MCF 10A (cell line): Measurements from ENCODE around the gene SURF1. TPM values are rescaled to one million over a fixed set of nuclear protein-coding genes. Genes with fewer than 3 reads are reported as not detected.

Experiments
- BruUV-seq: library from RNA; stranded (reverse); fragments of 400-500 nt; replicated peaks from 2 replicates; lab custom pipeline; 2021; lab: Mats Ljungman, UMichigan
- CTCF ChIA-PET: fragments of 300-600 bp; sonication (Branson Sonifier 250); formaldehyde crosslinking; extraction: SDS; loops from one replicate; lab custom pipeline; 2021; ENCODE audit warnings: antibody characterized with exemption, inconsistent platforms; lab: Yijun Ruan, JAX
- POLR2A ChIA-PET: fragments of 300-600, 350-650 bp; sonication (Branson Sonifier 250); formaldehyde crosslinking; extraction: SDS; loops from one replicate; lab custom pipeline; 2020; ENCODE audit warnings: antibody characterized with exemption, inconsistent platforms; lab: Yijun Ruan, JAX
- DNase-seq: peaks from one replicate; pipeline ENCODE4 v3.0.0-alpha.2; 2018; ENCODE audit not compliant: unreplicated experiment
- H3K27ac Mint-ChIP-seq: one replicate; pipeline ENCODE4 v1.8.0; 2022; ENCODE audit warnings: mild to moderate bottlenecking, low read depth, mixed read lengths; ENCODE audit not compliant: unreplicated experiment
- H3K27me3 Mint-ChIP-seq: one replicate; pipeline ENCODE4 v1.8.0; 2022; ENCODE audit warnings: mixed read lengths; ENCODE audit not compliant: insufficient read depth, unreplicated experiment
- H3K36me3 Mint-ChIP-seq: one replicate; pipeline ENCODE4 v1.8.0; 2022; ENCODE audit warnings: mild to moderate bottlenecking, moderate library complexity, mixed read lengths; ENCODE audit not compliant: insufficient read depth, unreplicated experiment
- H3K4me1 Mint-ChIP-seq: one replicate; pipeline ENCODE4 v1.8.0; 2022; ENCODE audit warnings: mixed read lengths; ENCODE audit not compliant: insufficient read depth, unreplicated experiment
- H3K4me3 Mint-ChIP-seq: one replicate; pipeline ENCODE4 v1.8.0; 2022; ENCODE audit warnings: mild to moderate bottlenecking, moderate library complexity, mixed read lengths; ENCODE audit not compliant: unreplicated experiment
- H3K9me3 Mint-ChIP-seq: one replicate; pipeline ENCODE4 v1.8.0; 2022; ENCODE audit warnings: mixed read lengths; ENCODE audit not compliant: unreplicated experiment
- CTCF ChIP-seq: fragments of 200-600 bp; IDR thresholded peaks from one replicate; pipeline ENCODE4 v1.8.0; 2022; ENCODE audit warnings: antibody characterized with exemption, mild to moderate bottlenecking; ENCODE audit not compliant: unreplicated experiment
- intact Hi-C: fragments of 100-400 bp; cut with micrococcal nuclease; formaldehyde crosslinking; loops from 2 replicates; pipeline ENCODE4 v1.14.1; 2022
- total RNA-seq: library from RNA; stranded (reverse); gene quantifications from 2 replicates; pipeline ENCODE4 v1.2.3, GENCODE V29; 2022

The SURF1 gene
- total RNA-seq, 1 experiment from 2014 or later, result 31.2 TPM

GRCh38 chr9:133346021-133346785 is 10.1 kb downstream of the SURF1 start:
- no peak for TF ChIP-seq CTCF
- no peaks in the 10 kb centered on the region for H3K27me3 Mint-ChIP-seq
- peak overlapping the region; percentile 88 for H3K4me3 Mint-ChIP-seq
- no peak for DNase-seq
- BruUV-seq, result no TSS peak
- peaks cover 6% of the 10 kb centered on the region for H3K4me1 Mint-ChIP-seq
- CTCF ChIA-PET, result interaction anchor here (0.6 to 1.2 kb wide), 2 partner anchors 32 to 381 kb away, joined by 3 to 4 read pairs; no protein-coding TSS in a partner anchor
- H3K36me3 Mint-ChIP-seq, result peaks cover 56% of the 10 kb centered on the region
- H3K27ac Mint-ChIP-seq, result no peak overlapping the region
- POLR2A ChIA-PET, result interaction anchor here (0.6 to 2.9 kb wide), 9 partner anchors 9 to 160 kb away, joined by 3 to 48 read pairs (median 6); partner anchors contain the start of genes STKLD1, SURF1, SURF2 and SURF6
- intact Hi-C loops, result no loop called here
- no peaks in the 10 kb centered on the region for H3K9me3 Mint-ChIP-seq

GRCh38 chr9:133345596-133345995 is 10.7 kb downstream of the SURF1 start:
- CTCF ChIA-PET, result interaction anchor here (0.6 kb wide), 1 partner anchor 127 kb away, joined by 4 read pairs; no protein-coding TSS in a partner anchor
- Mint-ChIP-seq H3K9me3 (no peaks in the 10 kb centered on the region), H3K36me3 (peaks cover 53% of the 10 kb centered on the region), H3K27me3 (no peaks in the 10 kb centered on the region), H3K4me3 (no peak overlapping the region), H3K4me1 (peaks cover 6% of the 10 kb centered on the region), H3K27ac (no peak overlapping the region)
- DNase-seq, result no peak
- TF ChIP-seq CTCF, result no peak
- POLR2A ChIA-PET, result interaction anchor here (0.7 to 1.7 kb wide), 3 partner anchors 10 to 157 kb away, joined by 3 to 8 read pairs (median 3); no protein-coding TSS in a partner anchor
- BruUV-seq, result no TSS peak
- intact Hi-C loops, result no loop called here

- POLR2A ChIA-PET, result no interaction called here
Measured at GRCh38 chr9:133344979-133345378, 11.3 kb downstream of the SURF1 start.

More at GRCh38 chr9:133344979-133345378, 11.3 kb downstream of the SURF1 start:
- Mint-ChIP-seq H3K4me1 (peaks cover 6% of the 10 kb centered on the region), H3K4me3 (no peak overlapping the region), H3K27me3 (no peaks in the 10 kb centered on the region), H3K36me3 (peaks cover 53% of the 10 kb centered on the region), H3K9me3 (no peaks in the 10 kb centered on the region), H3K27ac (no peak overlapping the region)
- CTCF ChIA-PET, result interaction anchor here (2.3 kb wide), 1 partner anchor 158 kb away, joined by 6 read pairs; no protein-coding TSS in a partner anchor
- no peak for DNase-seq
- TF ChIP-seq CTCF, result no peak
- intact Hi-C loops, result no loop called here
- no TSS peak for BruUV-seq
